ENCODE data around the gene RNF25. TPM values are rescaled to one million over a fixed set of nuclear protein-coding genes. Genes with fewer than 3 reads are reported as not detected.

RNF25 gene
- total and polyA plus RNA-seq, 2 of the 4 experiments (the other 2 are of a cell fraction): 56.5 to 78.1 TPM

DNA sequence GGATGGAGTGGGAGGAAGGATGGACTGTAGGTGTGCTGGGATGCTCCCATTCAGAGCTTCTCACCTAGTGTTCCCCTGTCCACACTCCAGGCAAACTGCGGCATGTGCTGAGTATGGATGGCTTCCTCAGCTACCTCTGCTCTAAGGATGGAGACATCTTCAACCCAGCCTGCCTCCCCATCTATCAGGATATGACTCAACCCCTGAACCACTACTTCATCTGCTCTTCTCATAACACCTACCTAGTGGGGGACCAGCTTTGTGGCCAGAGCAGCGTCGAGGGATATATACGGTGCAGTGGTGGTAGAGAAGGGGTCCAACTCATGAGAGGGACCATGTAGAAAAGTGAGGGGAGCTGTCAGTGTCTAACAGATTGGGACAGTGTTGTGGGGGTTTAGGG, 43.9 kb downstream of the RNF25 start:
- Histone ChIP-seq H3K9me3 (ENCODE audit: control insufficient read depth, insufficient read depth, low read length) (no peaks in the 10 kb centered on the region), H4K5ac (ENCODE audit: low read depth, low read length) (no peak overlapping the region), H3K18ac (ENCODE audit: low read depth, low read length) (no peak overlapping the region), H2BK20ac (ENCODE audit: low read depth, low read length) (no peak overlapping the region), H3K79me1 (ENCODE audit: low read depth in 1 of 2, low read length in 2 of 2) (no peaks in the 10 kb centered on the region), H2AK5ac (ENCODE audit: low read depth, low read length) (no peak overlapping the region), H3K4ac (ENCODE audit: low read depth, low read length) (no peak overlapping the region), H3K36me3 (ENCODE audit: control insufficient read depth, insufficient read depth, low read length) (no peaks in the 10 kb centered on the region), H3K23ac (ENCODE audit: low read depth, low read length) (no peak overlapping the region), H3K9me1 (ENCODE audit: insufficient read depth, low read length) (peaks cover 3% of the 10 kb centered on the region; the same call in 1 of the 2 replicates), H3K9ac (ENCODE audit: low read depth, low read length) (no peak overlapping the region), H3K56ac (ENCODE audit: extremely low read depth, insufficient read depth, low read length) (no peak overlapping the region), H4K91ac (ENCODE audit: insufficient read depth, low read depth, low read length) (no peak overlapping the region), H2BK120ac (ENCODE audit: low read depth, low read length) (no peak overlapping the region), H3K14ac (replicated peaks; ENCODE audit: low read depth, low read length) (no peak overlapping the region), H4K8ac (ENCODE audit: low read depth in 2 of 2, low read length in 2 of 2) (no peak overlapping the region), H3K4me1 (ENCODE audit: control insufficient read depth, insufficient read depth, low read length) (peaks cover 3% of the 10 kb centered on the region), H3K4me3 (ENCODE audit: insufficient read depth, low read depth, low read length) (no peak overlapping the region), H2BK15ac (ENCODE audit: low read depth, low read length) (no peak overlapping the region), H4K20me1 (ENCODE audit: insufficient read depth, low read length) (no peaks in the 10 kb centered on the region), H2AFZ (replicated peaks; ENCODE audit: low read length, poor library complexity) (no peak overlapping the region), H3K4me2 (ENCODE audit: low read depth, low read length) (no peak overlapping the region), H2AK9ac (replicated peaks; ENCODE audit: low read depth, low read length, poor library complexity) (no peak overlapping the region), H2BK5ac (ENCODE audit: low read depth, low read length, poor library complexity, severe bottlenecking) (no peak overlapping the region), H3K27me3 (ENCODE audit: control insufficient read depth, insufficient read depth, low read length) (no peaks in the 10 kb centered on the region), H3K27ac (ENCODE audit: insufficient read depth, low read length) (no peak overlapping the region)
- ChIA-PET POLR2A (ENCODE audit: unreplicated experiment) (no interaction called here), CTCF (no interaction called here)
- dilution Hi-C loops (cut with HindIII; ENCODE audit: low sequenced_read_pairs, unreplicated experiment): no loop called here
- ATAC-seq (ENCODE audit: low read depth) (no peak), DNase-seq (no peak)
- intact Hi-C loops (cut with micrococcal nuclease): no loop called here
- 100% methylated on average over 3 of the region's 4 CpGs; no CpG with 5 or more reads in 1 of the 2 experiments for WGBS, 2 experiments (ENCODE audit: extremely low coverage in 2 of 2, insufficient read length in 1 of 2)
- in situ Hi-C loops (cut with MboI; ENCODE audit: low sequenced_read_pairs): no loop called here
- no TSS peak for BruUV-seq (replicated peaks)
- TF ChIP-seq MAFK (IDR thresholded peaks at IDR 0.05; ENCODE audit: low read depth, low read length) (no peak), FOS (IDR thresholded peaks at IDR 0.05; ENCODE audit: low read depth, low read length) (no peak), BHLHE40 (IDR thresholded peaks at IDR 0.05; ENCODE audit: low read depth, low read length) (no peak), MXI1 (IDR thresholded peaks at IDR 0.05; ENCODE audit: borderline replicate concordance, low read depth, low read length) (no peak), POLR2A (IDR thresholded peaks at IDR 0.05; ENCODE audit: low read depth, low read length) (no peak), RAD21 (IDR thresholded peaks at IDR 0.05; ENCODE audit: low read length) (no peak), SMC3 (IDR thresholded peaks at IDR 0.05; ENCODE audit: low read depth, low read length) (no peak), RCOR1 (IDR thresholded peaks at IDR 0.05; ENCODE audit: insufficient replicate concordance, low read length) (no peak), CHD1 (IDR thresholded peaks at IDR 0.05; ENCODE audit: low read depth, low read length) (no peak), NFE2L2 (IDR thresholded peaks at IDR 0.05; ENCODE audit: low read depth, low read length) (no peak), RFX5 (IDR thresholded peaks at IDR 0.05; ENCODE audit: low read depth, low read length) (no peak), CEBPB (IDR thresholded peaks at IDR 0.05; ENCODE audit: low read depth, low read length) (no peak), MAZ (IDR thresholded peaks at IDR 0.05; ENCODE audit: borderline replicate concordance, low read depth, low read length) (no peak)
- TF ChIP-seq, protein P1, sequence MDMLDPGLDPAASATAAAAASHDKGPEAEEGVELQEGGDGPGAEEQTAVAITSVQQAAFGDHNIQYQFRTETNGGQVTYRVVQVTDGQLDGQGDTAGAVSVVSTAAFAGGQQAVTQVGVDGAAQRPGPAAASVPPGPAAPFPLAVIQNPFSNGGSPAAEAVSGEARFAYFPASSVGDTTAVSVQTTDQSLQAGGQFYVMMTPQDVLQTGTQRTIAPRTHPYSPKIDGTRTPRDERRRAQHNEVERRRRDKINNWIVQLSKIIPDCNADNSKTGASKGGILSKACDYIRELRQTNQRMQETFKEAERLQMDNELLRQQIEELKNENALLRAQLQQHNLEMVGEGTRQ (IDR thresholded peaks at IDR 0.05; ENCODE audit: low read depth, low read length): no peak
- TF ChIP-seq, protein P2, sequence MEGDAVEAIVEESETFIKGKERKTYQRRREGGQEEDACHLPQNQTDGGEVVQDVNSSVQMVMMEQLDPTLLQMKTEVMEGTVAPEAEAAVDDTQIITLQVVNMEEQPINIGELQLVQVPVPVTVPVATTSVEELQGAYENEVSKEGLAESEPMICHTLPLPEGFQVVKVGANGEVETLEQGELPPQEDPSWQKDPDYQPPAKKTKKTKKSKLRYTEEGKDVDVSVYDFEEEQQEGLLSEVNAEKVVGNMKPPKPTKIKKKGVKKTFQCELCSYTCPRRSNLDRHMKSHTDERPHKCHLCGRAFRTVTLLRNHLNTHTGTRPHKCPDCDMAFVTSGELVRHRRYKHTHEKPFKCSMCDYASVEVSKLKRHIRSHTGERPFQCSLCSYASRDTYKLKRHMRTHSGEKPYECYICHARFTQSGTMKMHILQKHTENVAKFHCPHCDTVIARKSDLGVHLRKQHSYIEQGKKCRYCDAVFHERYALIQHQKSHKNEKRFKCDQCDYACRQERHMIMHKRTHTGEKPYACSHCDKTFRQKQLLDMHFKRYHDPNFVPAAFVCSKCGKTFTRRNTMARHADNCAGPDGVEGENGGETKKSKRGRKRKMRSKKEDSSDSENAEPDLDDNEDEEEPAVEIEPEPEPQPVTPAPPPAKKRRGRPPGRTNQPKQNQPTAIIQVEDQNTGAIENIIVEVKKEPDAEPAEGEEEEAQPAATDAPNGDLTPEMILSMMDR (conservative IDR thresholded peaks at IDR 0.05; ENCODE audit: low read depth, low read length): no peak
- TF ChIP-seq, protein P3, sequence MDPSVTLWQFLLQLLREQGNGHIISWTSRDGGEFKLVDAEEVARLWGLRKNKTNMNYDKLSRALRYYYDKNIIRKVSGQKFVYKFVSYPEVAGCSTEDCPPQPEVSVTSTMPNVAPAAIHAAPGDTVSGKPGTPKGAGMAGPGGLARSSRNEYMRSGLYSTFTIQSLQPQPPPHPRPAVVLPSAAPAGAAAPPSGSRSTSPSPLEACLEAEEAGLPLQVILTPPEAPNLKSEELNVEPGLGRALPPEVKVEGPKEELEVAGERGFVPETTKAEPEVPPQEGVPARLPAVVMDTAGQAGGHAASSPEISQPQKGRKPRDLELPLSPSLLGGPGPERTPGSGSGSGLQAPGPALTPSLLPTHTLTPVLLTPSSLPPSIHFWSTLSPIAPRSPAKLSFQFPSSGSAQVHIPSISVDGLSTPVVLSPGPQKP (IDR thresholded peaks at IDR 0.05; ENCODE audit: borderline replicate concordance, low read depth, low read length): no peak
